Amygdala (tissue), 56 donors: Measurements from ENCODE around the gene GID8.
"Not testable (repeated sequence)": the region's sequence is repeated elsewhere in the genome, so short reads cannot be mapped to it uniquely, and the experiment has no call there.

Experiments
- DNase-seq, 56 donors: peaks; one replicate each; lab custom pipeline; 2025; lab: John Stamatoyannopoulos, UW

GID8 gene

DNA sequence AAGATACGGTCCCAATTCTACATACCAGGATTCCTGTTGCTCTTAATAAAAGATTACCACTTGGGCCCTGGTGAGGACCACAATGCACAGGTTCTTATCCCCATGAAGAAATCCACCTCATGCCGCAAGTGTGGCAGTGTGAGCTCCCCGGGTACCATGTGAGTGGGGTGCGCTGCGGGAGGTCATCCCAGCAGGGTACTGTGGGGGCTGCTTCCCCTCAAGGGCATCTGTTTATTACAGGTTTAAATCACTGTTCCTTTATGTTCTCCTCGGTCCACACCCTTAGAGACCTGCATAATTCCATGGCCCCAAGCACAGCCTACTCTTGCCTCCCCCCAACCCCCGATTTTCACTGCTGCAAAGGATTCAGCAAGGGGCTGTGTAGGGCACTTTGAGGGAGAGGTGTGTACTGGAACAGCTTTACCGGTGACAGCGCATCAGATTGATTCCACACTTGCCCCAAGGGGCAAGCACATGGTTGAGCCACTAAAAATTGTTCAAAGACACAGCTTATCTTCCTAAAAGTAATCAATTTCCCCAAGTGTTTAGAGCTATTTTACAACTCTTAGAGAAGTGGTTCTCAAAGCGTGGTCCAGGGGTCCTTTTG is 17.8 kb upstream of the GID8 start:
- no peak for DNase-seq

DNA sequence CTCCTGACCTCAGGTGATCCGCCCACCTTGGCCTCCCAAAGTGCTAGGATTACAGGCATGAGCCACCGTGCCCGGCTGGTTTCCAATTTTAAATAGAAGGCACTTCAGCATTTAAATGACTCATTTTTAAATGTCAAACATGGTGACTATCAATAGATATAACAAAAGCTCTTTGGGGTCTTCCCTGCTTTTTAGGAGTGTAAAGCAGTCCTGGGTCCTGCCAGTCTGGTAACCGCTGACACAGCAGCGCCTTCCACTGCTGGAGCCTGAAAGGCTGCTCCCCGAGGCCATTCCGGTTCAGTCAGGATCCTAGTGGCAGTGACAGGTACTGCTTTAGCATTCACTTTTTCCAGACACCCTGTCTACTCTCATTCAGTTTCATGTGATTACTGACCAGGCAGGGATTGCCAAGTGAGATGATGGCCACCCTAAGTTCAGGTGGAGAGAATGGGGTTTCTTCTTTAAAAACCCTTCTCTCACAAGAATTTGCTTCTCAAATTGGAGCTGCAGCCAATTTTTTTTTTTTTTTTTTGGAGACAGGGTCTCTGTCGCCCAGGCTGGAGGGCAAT is 16.7 kb upstream of the GID8 start:
- DNase-seq: no peak

DNA sequence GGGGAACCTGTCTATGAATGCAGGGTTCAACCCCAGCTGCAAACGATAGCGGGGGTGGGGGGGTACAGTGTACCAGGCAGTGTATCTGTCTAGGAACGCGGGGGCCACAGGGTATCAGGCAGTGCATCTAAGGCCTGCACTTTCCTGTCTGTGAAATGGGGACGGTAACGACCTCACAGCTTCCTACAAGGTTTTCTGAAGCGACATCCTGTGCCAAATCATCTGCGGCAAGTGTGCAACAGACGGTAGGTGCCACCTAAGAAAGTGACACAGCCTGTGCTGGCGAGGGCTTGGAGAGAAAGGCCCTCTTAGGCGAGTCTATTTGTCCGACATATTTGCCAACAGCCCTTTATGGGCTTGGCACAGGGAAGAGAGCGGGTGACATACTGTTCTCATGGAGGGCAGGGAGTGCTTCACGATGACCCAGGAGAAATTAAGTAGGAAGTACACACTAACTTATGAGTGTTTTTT is 15.5 kb upstream of the GID8 start:
- DNase-seq: no peak

DNA sequence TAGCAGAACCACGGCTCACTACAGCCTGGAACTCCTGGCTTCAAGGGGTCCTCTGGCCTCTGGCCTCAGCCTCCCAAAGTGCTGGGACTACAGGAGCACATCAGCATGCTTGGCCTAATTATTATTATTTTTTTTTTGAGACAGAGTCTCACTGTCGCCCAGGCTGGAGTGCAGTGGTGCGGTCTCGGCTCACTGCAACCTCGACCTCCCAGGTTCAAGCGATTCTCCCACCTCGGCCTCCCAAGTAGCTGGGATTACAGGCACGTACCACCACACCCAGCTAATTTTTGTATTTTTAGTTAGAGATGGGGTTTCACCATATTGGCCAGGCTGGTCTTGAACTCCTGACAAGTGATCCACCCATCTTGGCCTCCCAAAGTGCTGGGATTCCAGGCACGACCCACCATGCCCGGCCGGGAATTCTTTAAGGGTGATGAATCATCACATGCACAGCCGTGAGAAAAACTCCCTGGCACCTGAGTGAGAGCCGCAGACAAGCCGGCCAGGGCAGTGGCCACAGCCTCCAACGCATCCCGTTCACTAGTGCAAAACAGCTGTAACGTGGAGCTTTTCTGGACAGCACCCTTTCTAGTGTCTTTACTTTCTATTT is 14.8 kb upstream of the GID8 start:
- not testable (repeated sequence) for DNase-seq

DNA sequence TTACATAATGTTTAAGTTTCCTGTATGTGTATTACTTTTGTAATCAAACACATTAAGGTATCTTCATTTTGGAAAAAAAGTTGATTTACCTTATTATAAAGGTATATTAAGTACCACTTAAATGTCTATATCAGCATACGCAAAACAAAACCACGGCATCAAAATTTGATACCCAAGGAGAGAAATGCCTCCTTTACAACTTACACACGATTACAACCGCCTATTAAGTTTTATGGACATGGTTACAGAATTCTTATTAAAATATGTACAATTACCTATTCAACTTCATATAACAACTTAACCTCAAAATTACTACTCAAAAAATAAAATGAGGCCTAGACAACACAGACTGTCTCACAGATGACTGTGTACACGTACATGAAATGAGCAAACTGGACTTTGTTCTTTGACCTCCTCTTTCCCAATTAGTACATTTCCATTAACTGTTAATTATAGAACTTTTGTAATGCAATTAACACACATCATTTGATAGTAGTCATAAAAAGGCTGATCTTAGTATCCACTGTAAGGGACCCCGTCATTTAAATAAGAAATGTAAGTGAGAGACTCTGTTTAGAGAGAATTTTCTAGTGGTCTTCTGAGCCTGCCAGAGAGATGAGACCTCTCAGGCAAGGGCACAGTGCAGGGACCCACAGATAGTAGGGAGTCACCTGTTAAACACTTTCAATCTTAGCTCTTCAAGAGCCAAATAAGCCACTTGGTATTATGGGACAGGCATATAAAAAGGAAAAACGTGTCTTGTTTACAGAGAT is 14.1 kb upstream of the GID8 start:
- DNase-seq: no peak

DNA sequence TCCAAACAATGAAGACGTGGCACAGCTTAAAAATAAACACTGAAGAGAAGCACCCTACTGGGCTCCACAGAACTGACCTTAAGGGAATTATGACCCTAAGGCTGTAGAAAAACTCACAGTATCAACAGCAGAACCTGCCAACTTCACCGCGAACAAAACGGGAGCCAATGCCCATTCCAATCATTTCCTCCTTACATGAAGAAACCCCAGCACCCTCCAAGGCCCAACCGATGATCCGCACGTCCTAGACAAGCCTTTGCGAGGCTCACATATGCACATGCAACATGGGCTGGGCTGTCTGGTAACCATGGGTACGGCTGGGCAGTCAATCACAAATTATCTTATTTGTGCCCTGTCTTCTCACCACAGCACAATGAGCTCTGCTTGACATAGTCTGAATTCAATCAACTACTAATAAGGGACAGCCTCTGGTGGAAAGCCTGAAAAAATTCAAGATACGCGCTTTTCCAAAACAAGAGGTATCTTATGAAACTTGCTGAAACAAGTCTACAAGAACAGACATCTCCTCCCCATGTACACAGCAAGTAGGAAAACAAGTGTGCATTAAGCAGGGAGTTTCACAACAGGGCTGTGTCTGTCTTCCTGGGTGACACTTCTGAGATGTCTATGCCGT is 13.4 kb upstream of the GID8 start:
- no peak for DNase-seq

DNA sequence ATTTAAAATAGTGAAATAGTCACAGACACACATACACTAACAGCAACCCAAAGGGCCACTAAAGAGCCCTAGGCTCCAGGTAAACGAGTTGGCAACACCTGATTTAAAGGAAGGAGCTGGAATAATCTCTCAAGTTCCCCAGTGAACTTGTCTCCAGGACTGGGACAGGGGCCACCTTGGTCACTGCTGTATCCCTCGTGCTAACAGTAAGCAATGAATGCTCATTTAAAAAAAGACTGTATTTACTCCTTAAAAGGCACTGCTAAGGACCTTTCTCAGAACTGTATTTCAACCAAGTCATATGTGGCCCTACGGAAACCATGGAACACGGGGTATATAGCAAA is 12.9 kb upstream of the GID8 start:
- DNase-seq: no peak

DNA sequence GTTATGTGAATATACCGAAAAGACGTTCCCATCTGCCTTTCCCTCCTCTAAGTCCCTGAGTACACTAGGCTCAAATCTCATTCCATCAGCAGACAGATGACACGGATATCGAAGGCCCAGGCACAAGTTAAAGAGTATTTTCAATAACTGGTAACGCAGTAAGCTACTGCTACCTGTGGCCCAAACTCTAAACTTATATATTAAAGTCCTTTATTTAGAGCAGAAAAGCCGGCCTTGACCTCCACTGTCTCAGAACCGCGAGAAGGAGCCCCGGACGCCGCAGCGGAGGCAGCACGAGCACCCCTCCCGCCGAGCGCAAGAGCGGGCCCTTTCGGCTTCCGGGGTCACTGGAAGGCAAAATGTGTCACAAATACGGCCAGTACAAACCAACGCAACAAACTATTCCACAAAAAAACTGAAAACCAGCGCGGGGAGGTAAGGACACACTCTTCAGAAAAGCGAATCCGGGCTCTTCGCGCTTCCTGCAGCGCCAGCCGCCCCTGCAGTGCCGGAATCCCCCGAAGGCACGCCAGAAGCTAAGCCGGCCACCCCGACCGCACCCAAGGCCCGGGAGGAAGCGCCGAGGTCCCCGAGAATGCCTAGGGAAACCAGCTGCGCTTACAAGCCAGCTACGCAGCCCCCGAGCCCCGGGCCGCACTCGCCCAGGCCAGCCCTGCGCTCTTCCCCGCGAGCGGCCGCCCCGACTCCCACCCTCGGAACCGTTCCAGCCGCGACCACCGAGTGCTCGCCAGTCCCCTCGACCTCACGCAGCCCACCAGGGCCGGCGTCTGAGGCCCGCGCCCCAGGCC is 12.3 kb upstream of the GID8 start:
- DNase-seq: peak in 13 of 56 donors; percentile 15 to 65 (median 52)

DNA sequence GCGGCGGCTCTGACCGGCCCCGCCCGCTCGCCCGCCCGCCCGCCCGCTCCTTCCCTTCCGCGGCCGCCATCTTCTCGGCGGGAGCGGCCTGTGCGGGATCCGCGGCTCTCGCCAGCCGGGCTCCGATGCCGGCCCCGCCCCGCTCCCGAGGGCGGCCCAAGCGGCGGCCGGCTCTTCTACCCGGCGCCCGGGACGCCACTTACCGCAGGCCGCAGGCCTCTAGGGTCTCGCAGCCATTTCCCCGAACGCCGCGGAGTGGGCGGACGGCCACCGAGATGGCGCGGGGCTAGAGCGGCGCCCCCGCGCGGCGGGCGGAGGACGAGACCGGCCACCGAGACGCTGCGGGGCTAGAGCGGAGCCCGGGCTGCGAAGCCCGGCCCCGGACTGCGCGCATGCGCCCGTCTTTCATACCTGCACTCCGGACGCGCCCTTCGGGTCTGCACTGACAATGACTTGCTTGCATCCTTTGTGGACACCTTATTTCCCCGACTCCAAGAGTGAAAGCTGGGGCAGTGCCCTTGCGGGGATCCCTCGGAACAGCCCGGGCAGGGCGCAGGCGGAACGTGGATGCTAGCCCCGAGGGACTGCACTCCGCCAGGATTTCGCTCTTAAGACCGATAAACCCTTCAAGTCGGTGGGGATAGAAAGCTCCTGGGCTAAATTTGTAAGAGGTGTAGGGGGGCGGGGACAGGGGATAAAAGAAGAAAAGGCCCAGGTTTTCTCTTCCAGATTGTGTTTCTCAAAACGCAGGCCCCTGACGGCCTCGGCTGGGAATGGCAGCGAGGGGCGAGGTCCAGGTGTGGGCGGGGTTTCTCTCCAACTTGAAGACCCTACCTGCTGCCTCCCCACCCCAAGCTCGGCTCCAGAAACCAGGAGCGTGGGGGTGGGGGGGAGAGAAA is 11.5 kb upstream of the GID8 start, which contains the start of gene DIDO1:
Gene DIDO1, minus strand, starts transcription at position 277 of the 899 bp plus-strand sequence.
- peak; percentile 19 to 92 (median 77) for DNase-seq

DNA sequence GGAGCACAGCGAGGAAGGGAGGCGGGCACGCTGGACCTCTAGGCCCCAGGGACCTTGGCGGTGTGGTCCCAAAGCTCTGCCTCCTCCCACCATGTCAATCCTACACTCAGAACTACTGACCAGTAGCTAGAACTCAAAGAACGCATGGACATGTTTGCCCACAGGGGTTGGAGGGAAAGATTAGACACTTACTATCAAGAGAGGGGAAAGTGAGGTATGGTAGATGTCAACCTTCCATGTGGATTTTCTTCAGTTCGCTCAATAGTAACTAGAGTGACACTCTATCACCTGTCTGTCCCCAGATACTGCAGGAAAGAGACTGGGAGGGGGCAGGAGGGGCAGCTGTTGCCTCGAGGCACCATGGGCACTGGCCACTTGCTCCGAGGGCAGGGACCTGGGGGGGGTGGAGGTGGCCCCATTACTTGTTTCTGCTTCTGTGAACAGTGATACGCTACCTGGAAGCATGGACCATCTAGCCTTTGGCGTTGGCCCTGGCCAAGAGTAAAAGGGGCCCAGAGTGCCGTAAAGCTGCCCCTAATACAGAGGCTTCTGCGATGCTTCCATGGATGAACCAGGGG is 10.7 kb upstream of the GID8 start:
- DNase-seq: no peak

DNA sequence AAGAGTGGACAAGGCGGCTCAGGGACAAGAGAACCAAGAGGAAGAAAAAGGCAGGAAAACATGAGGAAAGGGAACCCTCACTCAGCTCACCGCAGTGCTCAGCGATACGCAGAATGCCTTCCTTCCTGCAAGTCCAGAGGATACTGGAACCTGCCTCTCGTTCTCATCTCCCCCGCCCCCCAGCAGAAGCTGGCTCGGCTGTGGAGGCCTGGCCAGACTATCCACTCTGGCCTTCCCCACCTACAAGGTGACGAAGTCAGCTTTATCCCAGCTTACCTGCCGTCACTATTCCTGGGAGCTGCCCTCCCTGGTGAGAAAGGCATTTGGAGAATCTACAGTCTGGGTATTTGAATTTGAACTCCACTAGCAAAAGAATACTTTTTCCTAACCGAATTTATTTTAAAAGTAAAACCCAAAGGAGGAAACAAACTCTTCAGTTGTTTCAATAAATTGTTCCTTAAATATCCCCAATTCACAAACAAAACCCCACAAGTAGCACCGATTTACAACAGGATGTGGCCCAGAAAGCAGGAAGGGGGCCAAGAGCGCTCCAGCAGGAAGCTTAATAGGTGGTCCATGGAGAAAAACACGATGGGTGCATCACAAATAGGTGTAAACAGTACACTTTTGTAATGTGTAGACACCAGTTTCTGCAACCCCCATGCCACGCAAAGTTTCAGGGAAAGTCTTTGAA is 9.6 kb upstream of the GID8 start:
- no peak for DNase-seq

DNA sequence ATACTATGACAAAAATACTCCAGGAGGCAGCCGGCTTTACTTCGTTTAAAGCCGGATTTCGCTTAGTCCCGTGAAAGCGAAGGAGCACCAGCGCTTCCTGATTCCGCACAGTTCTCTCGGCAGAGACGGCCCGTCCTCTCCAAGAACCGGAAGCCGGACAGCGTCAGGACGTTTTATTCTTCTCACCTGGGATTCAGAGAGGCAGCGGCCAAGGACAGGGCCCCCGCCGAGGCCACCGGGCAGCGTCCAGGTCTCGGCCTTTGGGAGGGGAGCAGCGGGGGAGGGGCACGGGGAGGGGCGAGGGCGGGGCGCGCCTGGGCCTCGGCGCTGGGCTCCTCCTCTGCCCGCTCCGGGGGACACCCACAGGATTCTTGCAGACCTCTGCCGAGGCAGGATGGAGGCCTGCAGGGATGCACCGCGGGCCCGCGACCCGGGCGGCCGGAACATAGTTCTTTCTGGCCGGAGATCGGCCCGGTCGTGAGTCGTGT is 8.9 kb upstream of the GID8 start:
- peak in 13 of 56 donors; percentile 2 to 44 (median 20) for DNase-seq

DNA sequence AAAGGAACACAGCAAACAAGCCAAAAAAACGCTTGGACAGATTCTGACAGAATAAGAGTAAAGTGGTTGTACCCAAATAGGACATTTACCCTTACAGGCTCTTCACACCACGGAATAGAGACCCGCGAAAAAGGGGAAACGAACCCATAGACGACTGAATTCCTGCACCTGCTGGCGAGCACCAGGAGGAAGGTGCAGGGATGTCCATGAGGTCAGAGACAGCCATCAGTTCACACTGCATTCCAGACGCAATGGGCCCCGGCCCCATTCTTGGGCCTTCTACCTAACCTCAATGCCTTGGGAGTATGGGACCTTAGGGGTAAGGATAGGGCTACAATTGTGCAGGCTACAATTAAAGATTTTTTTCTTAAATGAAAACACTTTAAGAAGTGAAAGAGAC is 6.5 kb upstream of the GID8 start:
- DNase-seq: no peak

DNA sequence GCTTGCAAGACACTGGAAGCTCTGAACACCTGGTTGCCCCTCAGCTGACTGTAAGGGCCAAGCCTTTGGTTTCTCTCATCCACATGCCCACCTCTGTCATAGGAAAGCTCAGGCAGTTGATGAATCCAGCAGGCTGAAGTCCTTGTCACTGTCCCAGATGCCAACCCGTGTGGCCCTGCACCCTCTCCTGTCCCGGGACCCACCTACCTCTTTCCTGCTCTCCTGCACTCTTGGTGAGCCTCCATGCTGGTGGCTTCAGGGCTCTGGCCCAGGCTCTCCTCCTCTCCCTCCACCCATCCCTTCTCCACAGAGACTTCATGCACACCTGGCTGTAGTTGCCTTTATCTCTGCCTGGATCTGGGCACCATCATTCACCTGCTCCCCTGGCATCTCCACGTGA is 4.0 kb upstream of the GID8 start:
- DNase-seq: no peak

DNA sequence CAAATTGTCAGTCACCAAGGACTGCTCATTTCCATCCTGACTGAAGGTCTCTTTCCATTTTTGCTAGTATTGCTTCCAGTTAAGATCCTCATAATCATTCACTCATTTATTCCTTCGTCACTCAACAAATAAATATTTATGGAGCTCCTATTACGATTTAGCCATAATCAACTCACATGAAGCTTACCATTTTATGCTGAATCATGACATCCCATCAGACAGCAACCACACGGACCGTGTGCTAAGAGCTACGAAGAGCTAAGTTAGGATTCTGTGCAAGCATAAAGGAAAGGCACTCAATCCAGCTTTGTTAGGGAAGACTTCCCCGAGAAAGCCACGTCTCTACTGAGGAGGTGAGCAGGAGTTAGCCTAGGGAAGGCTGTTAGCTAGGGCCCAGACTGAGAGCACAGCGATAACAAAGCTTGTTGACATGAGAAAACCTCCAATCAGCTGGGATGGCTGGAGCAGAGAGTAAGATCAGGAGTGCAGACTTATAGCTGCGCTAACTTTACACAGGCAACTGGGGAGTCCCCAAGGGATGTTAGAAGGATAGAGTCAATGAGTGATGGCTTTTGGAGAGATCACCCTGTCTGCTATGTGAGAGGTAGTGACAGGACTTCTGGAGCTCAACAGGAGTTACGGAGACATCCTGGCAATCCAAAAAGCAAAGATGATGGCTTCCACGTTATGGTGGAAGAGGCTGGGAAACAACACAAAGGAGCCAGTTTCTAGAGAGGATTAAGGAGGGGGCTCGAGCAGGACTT is 2.6 kb upstream of the GID8 start:
- DNase-seq: no peak

DNA sequence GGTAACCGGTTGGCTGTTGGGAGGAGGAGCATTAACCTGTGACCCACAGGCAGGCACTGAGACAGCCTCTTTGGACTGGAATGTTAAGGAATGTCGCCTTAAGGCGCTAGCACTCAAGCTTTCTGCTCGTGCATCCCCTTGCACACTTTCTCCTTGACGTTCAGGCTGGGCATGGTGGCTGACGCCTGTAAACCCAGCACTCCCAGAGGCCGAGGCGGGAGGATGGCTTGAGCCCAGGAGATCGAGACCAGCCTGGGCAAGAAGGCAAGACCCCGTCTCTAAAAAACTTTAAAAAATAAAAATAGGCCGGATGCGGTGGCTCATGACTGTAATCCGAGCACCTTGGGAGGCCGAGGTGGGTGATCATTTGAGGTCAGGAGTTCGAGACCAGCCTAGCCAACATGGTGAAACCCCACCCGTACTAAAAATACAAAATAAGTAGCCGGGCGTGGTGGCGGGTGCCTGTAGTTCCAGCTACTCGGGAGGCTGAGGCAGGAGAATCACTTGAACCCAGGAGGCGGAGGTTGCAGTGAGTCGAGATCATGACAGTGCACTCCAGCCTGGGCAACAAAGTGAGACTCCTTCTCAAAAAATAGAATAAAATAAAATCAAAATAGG is 1.9 kb upstream of the GID8 start:
- no peak for DNase-seq
